Suprapubic skin (tissue), 4 donors: ENCODE data around the gene SLC45A3. TPM values are rescaled to one million over a fixed set of nuclear protein-coding genes. Genes with fewer than 3 reads are reported as not detected.

Experiments used
- DNase-seq, 2 donors: peaks; one replicate each; pipeline ENCODE4 v3.0.0-alpha.2; 2019; ENCODE audit warnings: low spot score in 2 of 2
- H3K27ac ChIP-seq: fragments of 200-600 bp; sonication (generic); one replicate; pipeline ENCODE4 v1.5.1; 2019
- H3K27me3 ChIP-seq: fragments of 200-600 bp; sonication (generic); one replicate; pipeline ENCODE4 v1.5.1; 2019
- H3K36me3 ChIP-seq: fragments of 200-600 bp; sonication (generic); one replicate; pipeline ENCODE4 v1.5.1; 2019
- H3K4me1 ChIP-seq: fragments of 200-600 bp; sonication (generic); one replicate; pipeline ENCODE4 v1.5.1; 2019
- H3K4me3 ChIP-seq: fragments of 200-600 bp; sonication (generic); one replicate; pipeline ENCODE4 v1.5.1; 2019; ENCODE audit warnings: mild to moderate bottlenecking
- H3K9me3 ChIP-seq: fragments of 200-600 bp; sonication (generic); one replicate; pipeline ENCODE4 v1.5.1; 2019
- CTCF ChIP-seq, 2 donors: fragments of 200-600 bp in 1 of 2; fragments of 450-650 bp in 1 of 2; sonication (generic) in 1 of 2; IDR thresholded peaks; one replicate each; pipeline ENCODE4 v1.5.1; 2016 to 2019; ENCODE audit warnings: antibody characterized with exemption in 2 of 2, mild to moderate bottlenecking in 1 of 2, moderate library complexity in 1 of 2
- EP300 ChIP-seq: sonication (generic); formaldehyde crosslinking; IDR thresholded peaks from one replicate; pipeline ENCODE4 v1.6.1; 2017; ENCODE audit warnings: antibody characterized with exemption
- POLR2A ChIP-seq, 2 donors: fragments of 450-650 bp; IDR thresholded peaks; one replicate each; pipeline ENCODE4 v1.6.1; 2017; ENCODE audit warnings: antibody characterized with exemption in 2 of 2, mild to moderate bottlenecking in 2 of 2, moderate library complexity in 2 of 2
- POLR2AphosphoS5 ChIP-seq, 3 donors: sonication (generic); formaldehyde crosslinking; IDR thresholded peaks; one replicate each; pipeline ENCODE4 v1.6.1; 2017; ENCODE audit warnings: antibody characterized with exemption in 3 of 3
- WGBS: methylation state at CpG from one replicate; pipeline ENCODE4 v1.1.5; 2018; 5-methylcytosine and 5-hydroxymethylcytosine counted together
- total RNA-seq, 4 donors: library from RNA; depleted of rRNA; stranded (reverse); fragments of >200 nt; gene quantifications; one replicate each; pipeline ENCODE4 v1.1.0, GENCODE V29; 2016

Gene SLC45A3
- total RNA-seq, 4 donors from 2014 or later = 1.4 to 3.3 (median 2.2) TPM

DNA sequence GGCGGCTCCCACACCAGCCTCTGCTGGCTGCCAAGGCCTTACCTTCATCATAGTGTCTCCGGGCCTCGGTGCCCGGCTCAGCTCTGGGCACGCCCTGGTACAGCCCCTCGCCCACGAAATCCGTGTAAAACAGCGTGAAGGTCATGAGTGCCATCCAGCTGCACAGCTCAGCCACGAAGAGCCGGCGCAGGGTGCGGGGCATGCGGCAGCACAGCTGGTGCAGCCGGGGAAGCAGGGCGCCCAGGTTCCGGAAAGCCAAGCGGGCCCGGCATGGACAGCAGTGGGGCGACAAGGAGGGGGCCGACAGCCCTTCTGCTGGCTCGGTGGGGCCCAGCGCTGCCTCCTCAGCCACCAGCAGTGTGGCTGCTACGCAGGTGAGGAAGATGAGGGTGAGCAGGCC lies 17.5 kb downstream of the SLC45A3 start:
- Histone ChIP-seq H3K36me3 (no peaks in the 10 kb centered on the region), H3K4me3 (no peak overlapping the region), H3K9me3 (no peaks in the 10 kb centered on the region), H3K4me1 (peaks cover 28% of the 10 kb centered on the region), H3K27ac (no peak overlapping the region), H3K27me3 (no peaks in the 10 kb centered on the region)
- WGBS = 72% methylated on average over 5 of the region's 24 CpGs
- TF ChIP-seq POLR2AphosphoS5 (IDR thresholded peaks at IDR 0.05) = no peak
- TF ChIP-seq EP300 = no peak
- TF ChIP-seq CTCF (IDR thresholded peaks at IDR 0.05) = no peak
- TF ChIP-seq POLR2A (IDR thresholded peaks at IDR 0.05) = no peak
- no peak for DNase-seq

- Histone ChIP-seq H3K4me1 (peaks cover 27% of the 10 kb centered on the region), H3K4me3 (no peak overlapping the region), H3K27ac (no peak overlapping the region), H3K27me3 (no peaks in the 10 kb centered on the region), H3K36me3 (no peaks in the 10 kb centered on the region), H3K9me3 (no peaks in the 10 kb centered on the region)
- WGBS = 75% methylated on average over 14 of the region's 15 CpGs
- no peak for DNase-seq
- TF ChIP-seq EP300 (no peak), CTCF (IDR thresholded peaks at IDR 0.05) (no peak), POLR2AphosphoS5 (IDR thresholded peaks at IDR 0.05) (no peak), POLR2A (IDR thresholded peaks at IDR 0.05) (no peak)
Measured at GRCh38 chr1:205662135-205662738, 18.1 kb downstream of the SLC45A3 start.

DNA sequence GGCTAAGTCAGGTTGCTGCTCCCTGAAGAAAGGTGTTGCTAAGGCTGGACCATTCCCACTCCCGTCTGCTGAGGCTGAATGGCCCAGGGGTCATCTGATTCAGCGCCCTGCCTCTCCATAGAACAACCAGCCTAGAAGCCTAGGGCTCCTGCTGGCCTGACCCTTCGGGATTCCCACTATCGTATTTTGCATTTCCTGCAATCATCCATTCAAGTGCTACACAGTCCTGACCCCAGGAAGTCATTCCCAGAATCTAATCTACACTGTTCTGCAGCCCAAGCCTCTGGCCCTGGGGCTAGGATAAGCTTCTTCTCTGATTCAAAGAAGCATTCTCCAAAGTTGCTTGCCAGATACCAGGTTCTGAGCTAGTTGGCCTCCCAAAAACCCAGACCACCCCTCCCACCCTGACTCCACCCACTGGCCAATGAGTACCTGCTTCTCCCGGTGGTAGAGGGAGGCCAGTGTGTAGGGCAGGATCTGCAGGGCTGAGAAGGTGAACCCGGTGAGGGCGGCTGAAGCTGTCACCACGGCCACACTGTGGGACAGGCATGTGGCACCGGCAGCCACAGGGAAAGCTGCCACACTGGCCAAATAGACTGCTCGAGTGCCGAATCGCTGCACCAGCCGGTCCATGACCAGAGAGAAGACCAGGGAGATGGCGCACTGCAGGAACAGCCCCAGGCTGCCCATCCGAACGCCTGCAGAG lies 18.7 kb downstream of the SLC45A3 start:
- H3K4me3 ChIP-seq = no peak overlapping the region
- DNase-seq = no peak
- no peak overlapping the region for H3K27ac ChIP-seq
- H3K27me3 ChIP-seq = no peaks in the 10 kb centered on the region
- WGBS = 78% methylated on average over 13 of the region's 16 CpGs
- no peaks in the 10 kb centered on the region for H3K9me3 ChIP-seq
- no peaks in the 10 kb centered on the region for H3K36me3 ChIP-seq
- H3K4me1 ChIP-seq = peaks cover 27% of the 10 kb centered on the region
- TF ChIP-seq CTCF (IDR thresholded peaks at IDR 0.05) = no peak
- no peak for TF ChIP-seq EP300
- TF ChIP-seq POLR2AphosphoS5 (IDR thresholded peaks at IDR 0.05) = no peak
- no peak for TF ChIP-seq POLR2A (IDR thresholded peaks at IDR 0.05)

DNA sequence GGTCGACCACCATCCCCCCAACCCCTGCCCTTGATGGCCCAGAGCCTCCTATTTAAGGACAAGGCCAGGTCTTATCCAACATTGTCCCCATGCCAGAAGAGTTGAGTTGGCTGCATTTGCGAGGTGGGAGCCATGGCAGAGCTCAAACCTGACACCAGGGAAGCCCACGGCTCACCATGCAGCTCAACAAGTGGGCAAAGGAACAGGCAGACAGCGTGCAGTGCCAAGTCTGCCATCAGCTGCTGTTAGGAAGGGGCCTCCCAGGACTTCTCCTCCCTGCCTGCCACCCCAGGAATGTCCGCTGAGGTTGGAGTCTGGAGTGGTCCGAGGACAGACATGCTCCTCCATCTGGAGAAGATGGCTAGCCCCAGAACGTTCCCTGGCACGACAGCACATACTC lies 19.9 kb downstream of the SLC45A3 start:
- Histone ChIP-seq H3K9me3 (no peaks in the 10 kb centered on the region), H3K27ac (no peak overlapping the region), H3K4me3 (no peak overlapping the region), H3K36me3 (no peaks in the 10 kb centered on the region), H3K4me1 (peaks cover 27% of the 10 kb centered on the region), H3K27me3 (no peaks in the 10 kb centered on the region)
- no peak for DNase-seq
- no peak for TF ChIP-seq POLR2AphosphoS5 (IDR thresholded peaks at IDR 0.05)
- TF ChIP-seq POLR2A (IDR thresholded peaks at IDR 0.05) = no peak
- TF ChIP-seq CTCF (IDR thresholded peaks at IDR 0.05) = no peak
- no peak for TF ChIP-seq EP300
- 78% methylated on average over 5 of the region's 8 CpGs for WGBS

DNA sequence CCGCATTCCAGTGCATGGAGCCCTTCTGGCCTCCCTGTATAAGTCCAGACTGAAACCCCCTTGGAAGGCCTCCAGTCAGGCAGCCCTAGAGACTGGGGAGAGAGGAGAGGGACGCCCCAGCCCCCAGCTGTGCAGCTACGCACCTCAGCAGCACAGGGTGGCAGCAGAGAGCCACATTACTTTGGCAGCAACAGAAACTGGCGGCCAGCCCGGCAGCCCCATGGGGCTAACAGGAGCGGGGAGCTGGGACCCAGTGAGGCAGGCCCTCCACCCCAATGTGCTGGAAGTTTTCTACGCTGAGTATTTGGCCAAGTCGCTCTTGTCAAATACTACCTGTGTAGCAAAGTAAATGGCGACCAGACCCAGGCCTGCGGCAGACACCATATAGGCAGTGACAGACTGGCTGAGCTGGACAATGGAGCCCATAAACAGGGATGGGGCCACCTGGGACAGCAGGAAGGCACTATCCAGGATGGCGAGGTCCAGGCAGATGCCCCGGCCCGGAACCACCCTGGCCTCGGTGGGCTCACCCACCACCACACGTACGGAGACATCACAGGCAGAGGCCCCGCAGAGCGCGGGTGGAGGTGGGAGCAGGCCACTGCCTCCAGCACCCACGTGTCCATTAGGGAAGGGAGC lies 21.2 kb downstream of the SLC45A3 start:
- no peak overlapping the region for H3K4me3 ChIP-seq
- TF ChIP-seq CTCF (IDR thresholded peaks at IDR 0.05) (peak; percentile 57 to 86), POLR2A (IDR thresholded peaks at IDR 0.05) (no peak), POLR2AphosphoS5 (IDR thresholded peaks at IDR 0.05) (no peak), EP300 (no peak)
- no peaks in the 10 kb centered on the region for H3K36me3 ChIP-seq
- H3K9me3 ChIP-seq = no peaks in the 10 kb centered on the region
- WGBS = 53% methylated on average over 7 of the region's 20 CpGs
- peaks cover 15% of the 10 kb centered on the region for H3K4me1 ChIP-seq
- H3K27me3 ChIP-seq = no peaks in the 10 kb centered on the region
- no peak overlapping the region for H3K27ac ChIP-seq
- DNase-seq = peak; percentile 82 to 87
